Upper lobe of left lung (tissue), 6 donors: Measurements from ENCODE around the gene CD2AP. TPM values are rescaled to one million over a fixed set of nuclear protein-coding genes. Genes with fewer than 3 reads are reported as not detected.

Source experiments
- ATAC-seq, 2 donors: fragments of 200-7000 bp; cut with Tn5 transposase; one replicate each; pipeline ENCODE4 v1.9.1; 2022; ENCODE audit warnings: mild to moderate bottlenecking in 2 of 2, moderate library complexity in 2 of 2; ENCODE audit not compliant: low FRiP score in 2 of 2
- DNase-seq, 2 donors: peaks; one replicate each; pipeline ENCODE4 v3.0.0-alpha.2; 2019 to 2020
- H3K27ac ChIP-seq, 4 donors: fragments of 200-600 bp; sonication (generic); one replicate each; pipeline ENCODE4 v1.5.1; 2016 to 2019
- H3K27me3 ChIP-seq, 4 donors: fragments of 200-600 bp; sonication (generic); one replicate each; pipeline ENCODE4 v1.5.1; 2017 to 2019
- H3K36me3 ChIP-seq, 4 donors: fragments of 200-600 bp; sonication (generic); one replicate each; pipeline ENCODE4 v1.5.1; 2016 to 2019
- H3K4me1 ChIP-seq, 4 donors: fragments of 200-600 bp; sonication (generic); one replicate each; pipeline ENCODE4 v1.5.1; 2018 to 2019
- H3K4me3 ChIP-seq, 4 donors: fragments of 200-600 bp; sonication (generic); one replicate each; pipeline ENCODE4 v1.5.1; 2017 to 2019; ENCODE audit warnings: mild to moderate bottlenecking in 2 of 4, moderate library complexity in 1 of 4
- H3K9me3 ChIP-seq, 4 donors: fragments of 200-600 bp; sonication (generic); one replicate each; pipeline ENCODE4 v1.5.1; 2018 to 2019
- CTCF ChIP-seq, 6 experiments: fragments of 450-650 bp in 4 of 6; fragments of 200-600 bp in 2 of 6; sonication (generic) in 2 of 6; IDR thresholded peaks; one replicate each; pipeline ENCODE4 v1.5.1; 2016 to 2019; ENCODE audit warnings: antibody characterized with exemption in 6 of 6
- EP300 ChIP-seq, 4 donors: sonication (generic); formaldehyde crosslinking; IDR thresholded peaks; one replicate each; pipeline ENCODE4 v1.5.1; 2017; ENCODE audit warnings: antibody characterized with exemption in 4 of 4, control low read depth in 2 of 4
- POLR2A ChIP-seq, 4 donors: fragments of 450-650 bp; IDR thresholded peaks; one replicate each; pipeline ENCODE4 v1.5.1; 2016 to 2017; ENCODE audit warnings: antibody characterized with exemption in 4 of 4, mild to moderate bottlenecking in 2 of 4
- POLR2AphosphoS5 ChIP-seq, 2 donors: sonication (generic); formaldehyde crosslinking; IDR thresholded peaks; one replicate each; pipeline ENCODE4 v1.5.1; 2017; ENCODE audit warnings: antibody characterized with exemption in 2 of 2
- WGBS, 2 donors: methylation state at CpG; one replicate each; pipeline ENCODE4 v1.1.5; 2017 to 2018; 5-methylcytosine and 5-hydroxymethylcytosine counted together
- total RNA-seq, 6 donors: library from RNA; depleted of rRNA in 4 of 6; stranded (reverse); fragments of >200 nt in 4 of 6; gene quantifications; one replicate each; pipeline versions ENCODE4 v1.1.0 to v1.2.1, GENCODE V29; 2016 to 2021
- donor health status: DM: no; HTN: no; CAD: no; lungs with moderate emphysema.
- donor health status: DM: no; HTN: yes; CAD: no; lungs with severe emphysema.

The CD2AP gene
- total RNA-seq, 6 donors from 2014 or later: 22.0 to 86.5 (median 29.3) TPM

- no peak for ATAC-seq
Observed at GRCh38 chr6:47628448-47629272, 151.1 kb downstream of the CD2AP start.

DNA sequence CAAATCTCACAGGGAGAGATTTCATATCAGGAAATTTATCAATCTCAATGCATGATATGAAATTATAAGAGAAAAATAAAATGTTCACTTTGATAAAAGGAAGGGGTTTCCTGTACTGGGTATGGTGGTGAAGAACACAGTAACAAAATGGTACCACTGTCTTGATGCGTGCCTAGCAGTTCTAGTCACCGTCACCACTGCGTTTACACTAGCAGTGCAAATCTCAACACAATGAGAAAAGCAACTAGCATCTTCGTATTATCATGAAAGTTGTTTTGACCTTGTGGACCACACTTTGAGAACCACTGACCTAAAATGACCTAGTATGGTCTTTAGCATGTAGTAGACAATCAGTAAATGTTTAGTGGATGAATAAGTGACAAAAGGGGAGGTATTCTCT, 152.4 kb downstream of the CD2AP start:
- no peak for TF ChIP-seq POLR2AphosphoS5 (IDR thresholded peaks at IDR 0.05)
- no peak for TF ChIP-seq POLR2A (IDR thresholded peaks at IDR 0.05)
- TF ChIP-seq CTCF (IDR thresholded peaks at IDR 0.05): no peak
- TF ChIP-seq EP300 (IDR thresholded peaks at IDR 0.05): no peak
- Histone ChIP-seq H3K4me3 (no peak overlapping the region), H3K36me3 (no peaks in the 10 kb centered on the region), H3K4me1 (peaks cover 4 to 16% (median 10%) of the 10 kb centered on the region in 4 donors), H3K9me3 (no peaks in the 10 kb centered on the region), H3K27me3 (no peaks in the 10 kb centered on the region), H3K27ac (no peak overlapping the region)
- WGBS, 2 donors: 88 to 91% methylated on average over 4 of the region's 4 CpGs
- ATAC-seq (no peak), DNase-seq (no peak)

More at GRCh38 chr6:47628448-47629272, 151.1 kb downstream of the CD2AP start:
- Histone ChIP-seq H3K27ac (no peak overlapping the region), H3K27me3 (no peaks in the 10 kb centered on the region), H3K36me3 (no peaks in the 10 kb centered on the region), H3K4me1 (peaks cover 4 to 12% (median 9%) of the 10 kb centered on the region in 4 donors), H3K9me3 (no peaks in the 10 kb centered on the region), H3K4me3 (no peak overlapping the region)
- DNase-seq: no peak
- WGBS, 2 donors: 89 to 91% methylated on average over 7 of the region's 7 CpGs
- TF ChIP-seq CTCF (IDR thresholded peaks at IDR 0.05) (no peak), POLR2AphosphoS5 (IDR thresholded peaks at IDR 0.05) (no peak), EP300 (IDR thresholded peaks at IDR 0.05) (no peak), POLR2A (IDR thresholded peaks at IDR 0.05) (no peak)

- Histone ChIP-seq H3K4me1 (peaks cover 4 to 16% (median 10%) of the 10 kb centered on the region in 4 donors), H3K36me3 (no peaks in the 10 kb centered on the region), H3K27me3 (no peaks in the 10 kb centered on the region), H3K27ac (no peak overlapping the region), H3K9me3 (no peaks in the 10 kb centered on the region), H3K4me3 (no peak overlapping the region)
- TF ChIP-seq EP300 (IDR thresholded peaks at IDR 0.05) (no peak), POLR2A (IDR thresholded peaks at IDR 0.05) (no peak), POLR2AphosphoS5 (IDR thresholded peaks at IDR 0.05) (no peak), CTCF (IDR thresholded peaks at IDR 0.05) (no peak)
- WGBS, 2 donors: 66 to 74% methylated on average over 3 of the region's 3 CpGs
- ATAC-seq (no peak), DNase-seq (no peak)
Observed at GRCh38 chr6:47630587-47630986, 153.0 kb downstream of the CD2AP start.

- WGBS, 2 donors: 42 to 55% methylated on average over 6 of the region's 6 CpGs
- Histone ChIP-seq H3K27ac (no peak overlapping the region), H3K9me3 (no peaks in the 10 kb centered on the region), H3K36me3 (no peaks in the 10 kb centered on the region), H3K27me3 (no peaks in the 10 kb centered on the region), H3K4me3 (no peak overlapping the region), H3K4me1 (peaks cover 4 to 16% (median 10%) of the 10 kb centered on the region in 4 donors)
- no peak for TF ChIP-seq EP300 (IDR thresholded peaks at IDR 0.05)
- peak in 5 of 6 experiments; percentile 33 to 54 (median 36) for TF ChIP-seq CTCF (IDR thresholded peaks at IDR 0.05)
- ATAC-seq (peak; percentile 71), DNase-seq (no peak)
Observed at GRCh38 chr6:47631269-47631772, 153.7 kb downstream of the CD2AP start.
